SK-N-MC (cell line): ENCODE measurements around the gene P2RX1.

ENCODE experiments used
- EZH2 ChIP-seq: fragments of 200-600 bp; sonication (generic); IDR thresholded peaks from one replicate; pipeline ENCODE4 v1.6.1; 2017; ENCODE audit warnings: antibody characterized with exemption
- FOXP2 ChIP-seq: optimal IDR thresholded peaks from 2 replicates; pipeline ENCODE3; 2011; ENCODE audit warnings: mild to moderate bottlenecking, moderate library complexity; ENCODE audit not compliant: insufficient read depth; ENCODE audit errors: extremely low read length, control extremely low read depth
- POLR2AphosphoS5 ChIP-seq: IDR thresholded peaks from 2 replicates; pipeline ENCODE4 v1.6.1; 2012; ENCODE audit warnings: mild to moderate bottlenecking, low read depth, low read length, borderline replicate concordance

DNA sequence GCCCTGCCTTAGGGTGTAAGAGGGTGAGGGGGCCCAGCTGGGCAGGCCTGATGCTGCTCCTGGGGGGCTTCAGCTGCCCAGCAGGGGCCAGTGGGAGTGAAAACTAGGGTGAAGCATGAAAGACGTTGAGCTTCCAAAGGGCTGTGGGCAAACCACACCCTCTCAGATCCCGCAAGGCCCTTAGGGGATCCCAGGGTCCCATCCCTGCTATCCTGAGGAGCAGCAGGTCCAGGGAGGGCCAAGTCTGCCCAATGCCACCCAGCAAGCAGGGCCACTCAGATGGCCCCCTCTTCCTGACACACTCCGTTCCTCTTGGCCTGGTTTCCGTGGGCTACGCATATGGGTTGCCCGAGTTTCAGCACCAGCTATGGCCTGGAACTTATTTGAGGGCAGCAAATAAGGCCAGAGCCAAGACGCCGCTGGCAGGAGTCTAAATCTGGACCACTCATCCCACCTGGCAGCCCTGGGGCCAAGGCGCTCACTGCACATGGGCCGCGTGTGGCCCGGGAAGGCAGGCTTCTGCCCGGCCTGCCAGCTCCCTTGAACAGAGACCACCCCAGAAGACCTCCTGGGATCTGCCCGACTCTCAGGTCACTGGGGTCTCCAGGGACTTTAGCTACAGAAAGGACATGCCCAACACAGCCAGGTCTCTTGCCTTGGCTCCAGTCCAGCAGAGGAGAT is 43.8 kb upstream of the P2RX1 start:
- no peak for TF ChIP-seq EZH2
- no peak for TF ChIP-seq POLR2AphosphoS5
- no peak for TF ChIP-seq FOXP2
